ENCODE data around the gene CMIP.

GRCh38 chr16:81517150-81517499 lies 72.5 kb downstream of the CMIP start:
- TF ChIP-seq CTCF (IDR thresholded peaks at IDR 0.05) (no peak), POLR2A (IDR thresholded peaks at IDR 0.05) (no peak)

Data from sigmoid colon (tissue), 3 donors.